ENCODE results near the gene CFAP99. TPM values are rescaled to one million over a fixed set of nuclear protein-coding genes. Genes with fewer than 3 reads are reported as not detected.

CFAP99 gene
- polyA plus RNA-seq, 3 donors, result 0.15 to 0.27 TPM; not detected in 1

DNA sequence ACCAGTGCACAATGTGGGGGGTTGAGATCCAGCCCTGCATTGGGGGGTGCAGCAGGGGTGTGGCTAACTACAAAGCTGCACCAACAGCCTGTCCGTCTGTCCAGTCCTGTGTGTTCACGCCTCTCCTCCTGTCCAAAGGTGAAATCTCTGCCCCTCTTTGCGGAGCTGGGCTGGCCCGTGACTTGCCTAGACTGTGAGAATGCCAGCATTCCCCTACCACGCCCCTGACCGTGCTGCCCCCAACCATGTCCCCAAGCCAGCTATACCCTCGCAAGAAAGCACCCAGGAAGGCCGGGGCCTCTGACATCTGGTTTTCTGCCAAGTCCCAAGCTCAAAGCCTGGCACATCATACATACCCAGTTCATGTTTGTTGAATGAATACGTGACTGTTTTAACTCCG is 19.5 kb upstream of the CFAP99 start:
- no peak overlapping the region for H3K4me3 Mint-ChIP-seq
- no peaks in the 10 kb centered on the region for H3K79me2 ChIP-seq (ENCODE audit: insufficient read depth, low read length)
- DNase-seq, result no peak
- no peak overlapping the region for H3K4me2 ChIP-seq (replicated peaks; ENCODE audit: extremely low read depth, low read length, poor library complexity, severe bottlenecking)
- peak overlapping the region in 1 of 7 donors; percentile 31 for H3K27ac Mint-ChIP-seq
- H4K20me1 ChIP-seq (ENCODE audit: insufficient read depth, low read length), result peaks cover 18% of the 10 kb centered on the region
- H3K4me1 ChIP-seq (ENCODE audit: control insufficient read depth in 1 of 2, insufficient read depth in 2 of 2, low read length in 2 of 2), result peaks cover 5 to 21% of the 10 kb centered on the region in 2 donors
- TF ChIP-seq CTCF (IDR thresholded peaks at IDR 0.05), result no peak
- H3K36me3 Mint-ChIP-seq, result peaks cover 0 to 2% of the 10 kb centered on the region in 2 donors
- peaks cover 0 to 3% (median 0%) of the 10 kb centered on the region in 7 donors for H3K9me3 Mint-ChIP-seq
- peaks cover 26% of the 10 kb centered on the region for H3K4me1 Mint-ChIP-seq
- WGBS (ENCODE audit: insufficient coverage), result 100% methylated on average over 6 of the region's 10 CpGs
- H3K27me3 ChIP-seq (ENCODE audit: control insufficient read depth in 2 of 2, insufficient read depth in 2 of 2, low read length in 2 of 2), result peaks cover 0 to 23% of the 10 kb centered on the region in 2 donors
- H3K27ac ChIP-seq (ENCODE audit: low read depth in 1 of 2, low read length in 2 of 2), result no peak overlapping the region
- H3K4me3 ChIP-seq (replicated peaks in 1 of 3; ENCODE audit: low read depth in 2 of 3, low read length in 3 of 3), result no peak overlapping the region
- H3K27me3 Mint-ChIP-seq (ENCODE audit: low read depth in 3 of 3), result peaks cover 23 to 40% (median 32%) of the 10 kb centered on the region in 3 donors
- intact Hi-C loops (cut with micrococcal nuclease), result no loop called here
- no peaks in the 10 kb centered on the region for H3K36me3 ChIP-seq (replicated peaks in 1 of 2; ENCODE audit: control insufficient read depth in 1 of 2, insufficient read depth in 2 of 2, low read length in 2 of 2)
- no peaks in the 10 kb centered on the region for H3K9me3 ChIP-seq (replicated peaks in 1 of 2; ENCODE audit: control insufficient read depth in 1 of 2, insufficient read depth in 1 of 2, low read length in 2 of 2)
- H2AFZ ChIP-seq (ENCODE audit: insufficient read depth, low read depth, low read length, poor library complexity, severe bottlenecking), result no peak overlapping the region
- H3K9ac ChIP-seq (ENCODE audit: insufficient read depth, low read length, poor library complexity, severe bottlenecking), result no peak overlapping the region

- Mint-ChIP-seq H3K27me3 (ENCODE audit: low read depth in 3 of 3) (peaks cover 23 to 35% (median 32%) of the 10 kb centered on the region in 3 donors), H3K9me3 (peaks cover 0 to 3% (median 0%) of the 10 kb centered on the region in 7 donors), H3K36me3 (peaks cover 0 to 2% of the 10 kb centered on the region in 2 donors), H3K27ac (no peak overlapping the region), H3K4me3 (no peak overlapping the region), H3K4me1 (peaks cover 27% of the 10 kb centered on the region)
- Histone ChIP-seq H3K79me2 (ENCODE audit: insufficient read depth, low read length) (no peaks in the 10 kb centered on the region), H3K9ac (ENCODE audit: insufficient read depth, low read length, poor library complexity, severe bottlenecking) (no peak overlapping the region), H3K27me3 (ENCODE audit: control insufficient read depth in 2 of 2, insufficient read depth in 2 of 2, low read length in 2 of 2) (peaks cover 0 to 20% of the 10 kb centered on the region in 2 donors), H3K36me3 (replicated peaks in 1 of 2; ENCODE audit: control insufficient read depth in 1 of 2, insufficient read depth in 2 of 2, low read length in 2 of 2) (no peaks in the 10 kb centered on the region), H3K9me3 (replicated peaks in 1 of 2; ENCODE audit: control insufficient read depth in 1 of 2, insufficient read depth in 1 of 2, low read length in 2 of 2) (no peaks in the 10 kb centered on the region), H3K4me3 (replicated peaks in 1 of 3; ENCODE audit: low read depth in 2 of 3, low read length in 3 of 3) (no peak overlapping the region), H2AFZ (ENCODE audit: insufficient read depth, low read depth, low read length, poor library complexity, severe bottlenecking) (no peak overlapping the region), H4K20me1 (ENCODE audit: insufficient read depth, low read length) (peaks cover 18% of the 10 kb centered on the region), H3K4me2 (replicated peaks; ENCODE audit: extremely low read depth, low read length, poor library complexity, severe bottlenecking) (no peak overlapping the region), H3K27ac (ENCODE audit: low read depth in 1 of 2, low read length in 2 of 2) (no peak overlapping the region), H3K4me1 (ENCODE audit: control insufficient read depth in 1 of 2, insufficient read depth in 2 of 2, low read length in 2 of 2) (peaks cover 5 to 21% of the 10 kb centered on the region in 2 donors)
- intact Hi-C loops (cut with micrococcal nuclease), result no loop called here
- WGBS (ENCODE audit: insufficient coverage), result 80% methylated on average over 27 of the region's 28 CpGs
- DNase-seq, result no peak
- no peak for TF ChIP-seq CTCF (IDR thresholded peaks at IDR 0.05)
Observed at GRCh38 chr4:2399631-2400190, 19.0 kb upstream of the CFAP99 start.
